SK-N-MC (cell line): ENCODE measurements around the gene SPG7.
A peak's percentile ranks its signal among the peaks of the same experiment; 100 is the strongest.

ENCODE experiments used
- DNase-seq: peaks from one replicate; pipeline ENCODE4 v3.0.0-alpha.2; 2011; ENCODE audit warnings: low read depth, low spot score
- H3K27ac ChIP-seq: fragments of 200-600 bp; sonication (generic); 2 replicates; pipeline ENCODE4 v1.5.1; 2016; ENCODE audit warnings: mixed run types
- H3K36me3 ChIP-seq: fragments of 200-600 bp; sonication (generic); 2 replicates; pipeline ENCODE4 v1.6.1; 2017; ENCODE audit warnings: antibody characterized with exemption, low read length, mixed read lengths; ENCODE audit not compliant: insufficient read depth
- H3K4me3 ChIP-seq: fragments of 200-600 bp; sonication (generic); 2 replicates; pipeline ENCODE4 v1.5.1; 2016
- H3K9ac ChIP-seq: fragments of 200-600 bp; sonication (generic); 2 replicates; pipeline ENCODE4 v1.8.0; 2017; ENCODE audit warnings: mixed run types, mixed read lengths; ENCODE audit not compliant: insufficient read length
- H3K9me3 ChIP-seq: fragments of 200-600 bp; sonication (generic); 2 replicates; pipeline ENCODE4 v1.6.1; 2017; ENCODE audit warnings: low read depth, mild to moderate bottlenecking, antibody characterized with exemption, low read length, moderate library complexity, mixed read lengths
- EZH2 ChIP-seq: fragments of 200-600 bp; sonication (generic); IDR thresholded peaks from one replicate; pipeline ENCODE4 v1.6.1; 2017; ENCODE audit warnings: antibody characterized with exemption
- FOXP2 ChIP-seq: optimal IDR thresholded peaks from 2 replicates; pipeline ENCODE3; 2011; ENCODE audit warnings: mild to moderate bottlenecking, moderate library complexity; ENCODE audit not compliant: insufficient read depth; ENCODE audit errors: extremely low read length, control extremely low read depth
- POLR2AphosphoS5 ChIP-seq: IDR thresholded peaks from 2 replicates; pipeline ENCODE4 v1.6.1; 2012; ENCODE audit warnings: mild to moderate bottlenecking, low read depth, low read length, borderline replicate concordance

The SPG7 gene

GRCh38 chr16:89577055-89577759 is 69.0 kb downstream of the SPG7 start:
- H3K27ac ChIP-seq: no peak overlapping the region
- peaks cover 22% of the 10 kb centered on the region; the same call in 1 of the 2 replicates for H3K36me3 ChIP-seq
- no peak for DNase-seq
- H3K4me3 ChIP-seq: peak overlapping the region; percentile 77
- TF ChIP-seq POLR2AphosphoS5 (no peak), FOXP2 (no peak), EZH2 (no peak)
- H3K9me3 ChIP-seq: no peaks in the 10 kb centered on the region
- H3K9ac ChIP-seq: no peak overlapping the region

- Histone ChIP-seq H3K36me3 (peaks cover 26% of the 10 kb centered on the region; the same call in 1 of the 2 replicates), H3K4me3 (no peak overlapping the region), H3K9ac (no peak overlapping the region), H3K27ac (no peak overlapping the region), H3K9me3 (no peaks in the 10 kb centered on the region)
- TF ChIP-seq POLR2AphosphoS5 (no peak), FOXP2 (no peak), EZH2 (no peak)
- DNase-seq: no peak
Observed at GRCh38 chr16:89579351-89579750, 71.1 kb downstream of the SPG7 start.

DNA sequence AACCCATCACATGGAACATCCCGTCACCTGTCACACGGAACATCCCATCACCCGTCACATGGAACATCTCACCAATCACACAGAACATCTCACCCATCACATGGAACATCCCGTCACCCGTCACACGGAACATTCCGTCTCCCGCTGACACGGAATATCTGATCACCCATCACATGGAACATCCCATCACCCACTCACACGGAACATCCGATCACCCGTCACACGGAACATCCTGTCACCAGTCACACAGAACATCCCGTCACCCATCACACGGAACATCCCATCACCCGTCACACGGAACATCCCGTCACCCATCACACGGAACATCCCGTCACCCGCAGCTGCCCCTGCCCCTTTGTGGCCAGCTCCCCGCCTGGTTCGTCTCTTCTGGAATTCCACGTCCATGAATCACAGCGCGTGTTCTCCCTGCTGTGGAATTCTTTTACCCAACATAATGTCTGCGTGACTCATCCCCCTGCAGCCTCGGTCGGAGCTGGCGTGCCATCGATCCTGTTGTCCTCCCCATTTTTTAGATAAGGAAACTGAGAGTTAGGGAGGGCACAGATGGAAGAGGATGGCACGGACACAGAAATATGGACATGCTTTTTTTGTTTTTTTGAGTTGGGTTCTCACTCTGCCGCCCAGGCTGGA is 73.0 kb downstream of the SPG7 start:
- Histone ChIP-seq H3K9ac (no peak overlapping the region), H3K4me3 (no peak overlapping the region), H3K9me3 (no peaks in the 10 kb centered on the region), H3K36me3 (peaks cover 29% of the 10 kb centered on the region; the same call in 1 of the 2 replicates), H3K27ac (no peak overlapping the region)
- TF ChIP-seq FOXP2 (no peak), POLR2AphosphoS5 (no peak), EZH2 (no peak)
- no peak for DNase-seq

DNA sequence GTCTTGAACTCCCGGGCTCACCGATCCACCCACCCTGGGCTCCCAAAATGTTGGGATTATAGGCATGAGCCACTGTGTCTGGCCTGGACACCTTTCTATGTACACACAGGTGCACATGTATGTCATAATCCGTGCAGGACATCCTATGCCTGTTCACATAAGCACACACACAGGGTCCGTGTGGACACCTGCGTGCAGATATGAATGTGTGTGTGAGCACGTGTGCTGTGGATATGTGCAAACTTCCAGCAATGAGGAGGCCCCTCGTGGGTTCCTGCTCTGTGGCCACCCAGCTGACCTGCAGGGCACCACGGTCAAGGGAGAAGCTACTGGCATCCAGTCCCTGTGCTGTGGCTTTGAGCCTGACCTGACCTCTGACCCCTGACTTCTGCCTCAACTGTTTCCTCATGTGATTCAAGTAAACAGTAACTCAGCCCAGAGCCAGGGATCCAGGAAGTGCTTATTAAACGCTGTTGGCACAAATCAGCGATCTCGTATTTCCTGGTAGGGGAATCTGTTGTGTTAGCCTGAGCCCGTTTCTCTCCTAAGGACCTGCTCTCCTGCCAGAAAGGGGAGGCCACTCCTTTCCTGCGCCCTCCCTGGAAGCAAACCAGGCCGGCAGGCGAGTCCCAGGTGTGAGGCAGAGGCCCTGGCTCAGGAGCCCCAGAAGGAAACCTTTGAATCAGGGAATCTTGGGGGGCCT is 73.8 kb downstream of the SPG7 start:
- DNase-seq: no peak
- Histone ChIP-seq H3K9me3 (no peaks in the 10 kb centered on the region), H3K9ac (no peak overlapping the region), H3K4me3 (no peak overlapping the region), H3K36me3 (peaks cover 35% of the 10 kb centered on the region; the same call in 1 of the 2 replicates), H3K27ac (no peak overlapping the region)
- no peak for TF ChIP-seq POLR2AphosphoS5
- no peak for TF ChIP-seq EZH2
- no peak for TF ChIP-seq FOXP2

- DNase-seq: no peak
- TF ChIP-seq FOXP2 (no peak), POLR2AphosphoS5 (no peak), EZH2 (no peak)
- no peaks in the 10 kb centered on the region for H3K9me3 ChIP-seq
- H3K36me3 ChIP-seq: peaks cover 35% of the 10 kb centered on the region; the same call in 1 of the 2 replicates
- H3K9ac ChIP-seq: no peak overlapping the region
- no peak overlapping the region for H3K27ac ChIP-seq
- H3K4me3 ChIP-seq: no peak overlapping the region
Observed at GRCh38 chr16:89582614-89583196, 74.5 kb downstream of the SPG7 start.

- Histone ChIP-seq H3K9me3 (no peaks in the 10 kb centered on the region), H3K4me3 (no peak overlapping the region), H3K9ac (no peak overlapping the region), H3K36me3 (peaks cover 38% of the 10 kb centered on the region; the same call in 1 of the 2 replicates), H3K27ac (no peak overlapping the region)
- no peak for DNase-seq
- TF ChIP-seq EZH2 (no peak), FOXP2 (no peak), POLR2AphosphoS5 (no peak)
Observed at GRCh38 chr16:89583197-89583894, 75.1 kb downstream of the SPG7 start.

GRCh38 chr16:89583895-89584644 is 75.9 kb downstream of the SPG7 start:
- Histone ChIP-seq H3K9ac (no peak overlapping the region), H3K4me3 (no peak overlapping the region), H3K27ac (no peak overlapping the region), H3K36me3 (peaks cover 34% of the 10 kb centered on the region; the same call in 1 of the 2 replicates), H3K9me3 (no peaks in the 10 kb centered on the region)
- TF ChIP-seq FOXP2: no peak
- no peak for TF ChIP-seq POLR2AphosphoS5
- no peak for TF ChIP-seq EZH2
- DNase-seq: no peak
